H7 (cell line): ENCODE results near the gene RTN4. TPM values are rescaled to one million over a fixed set of nuclear protein-coding genes. Genes with fewer than 3 reads are reported as not detected.

Experiments
- DNase-seq: peaks from one replicate; pipeline ENCODE4 v3.0.0; 2012
- H3K27me3 ChIP-seq: 2 replicates; pipeline ENCODE4 v1.6.0; 2011; ENCODE audit warnings: mild to moderate bottlenecking, low read length; ENCODE audit not compliant: control insufficient read depth, insufficient read depth
- H3K36me3 ChIP-seq: replicated peaks from 2 replicates; pipeline ENCODE4 v1.5.1; 2011; ENCODE audit warnings: low read length; ENCODE audit not compliant: control insufficient read depth, insufficient read depth
- H3K4me3 ChIP-seq: 2 replicates; pipeline ENCODE4 v1.5.1; 2011; ENCODE audit warnings: low read depth, mild to moderate bottlenecking, control low read depth, low read length, moderate library complexity; ENCODE audit not compliant: insufficient read depth
- total RNA-seq: library from RNA; depleted of rRNA; stranded (reverse); fragments of >200 nt; shearing (Covaris generic); gene quantifications from 2 replicates; pipeline ENCODE4 v1.2.3, GENCODE V29; 2014

The RTN4 gene
- total RNA-seq, 1 experiment from 2014 or later: 136 TPM

- H3K27me3 ChIP-seq: no peaks in the 10 kb centered on the region
- DNase-seq: no peak
- no peaks in the 10 kb centered on the region for H3K36me3 ChIP-seq
- H3K4me3 ChIP-seq: no peak overlapping the region
These were observed 97.2 kb downstream of the RTN4 start for GRCh38 chr2:54952978-54953456.

DNA sequence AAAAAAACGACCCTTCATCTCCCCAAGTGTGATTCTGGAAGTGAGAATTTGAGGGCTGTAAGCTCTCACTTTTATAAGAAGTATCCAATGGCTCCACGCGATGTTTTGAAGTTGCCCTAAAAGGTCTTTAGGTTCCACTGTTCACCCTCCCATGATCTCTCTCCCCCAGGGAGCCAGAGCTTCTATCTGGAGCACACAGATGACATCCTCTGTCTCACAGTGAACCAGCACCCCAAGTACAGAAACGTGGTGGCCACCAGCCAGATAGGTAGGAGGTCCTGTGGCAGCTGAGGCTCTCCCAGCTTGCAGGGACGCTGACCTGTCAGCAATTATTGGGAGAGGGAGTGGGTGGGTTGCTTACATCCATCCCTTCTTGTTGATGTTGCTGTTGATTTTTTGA, 97.8 kb downstream of the RTN4 start:
- no peaks in the 10 kb centered on the region for H3K36me3 ChIP-seq
- DNase-seq: no peak
- H3K4me3 ChIP-seq: no peak overlapping the region
- no peaks in the 10 kb centered on the region for H3K27me3 ChIP-seq

GRCh38 chr2:54950811-54951210, 99.4 kb downstream of the RTN4 start:
- no peaks in the 10 kb centered on the region for H3K36me3 ChIP-seq
- no peak overlapping the region for H3K4me3 ChIP-seq
- no peak for DNase-seq
- no peaks in the 10 kb centered on the region for H3K27me3 ChIP-seq

DNA sequence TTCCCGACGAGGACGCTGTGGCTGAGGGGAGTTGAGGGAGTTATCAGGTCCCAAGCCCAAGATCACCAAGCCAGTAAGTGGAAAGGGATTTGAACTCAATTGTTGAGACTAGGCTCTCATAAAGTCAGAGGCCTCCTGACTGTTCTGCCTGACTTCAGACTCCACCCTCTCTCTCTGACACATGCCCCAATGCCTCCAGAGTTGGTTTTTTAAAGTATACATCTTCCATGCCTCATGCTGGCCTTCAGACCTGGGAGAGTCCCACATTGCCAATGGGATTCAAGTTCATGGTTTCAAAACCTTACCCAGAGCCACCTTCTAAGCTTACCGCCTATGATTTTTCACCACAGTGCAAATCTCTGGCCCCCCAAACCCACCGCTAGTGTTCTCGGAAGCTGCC, 100.8 kb downstream of the RTN4 start:
- Histone ChIP-seq H3K4me3 (no peak overlapping the region), H3K27me3 (no peaks in the 10 kb centered on the region), H3K36me3 (no peaks in the 10 kb centered on the region)
- no peak for DNase-seq

DNA sequence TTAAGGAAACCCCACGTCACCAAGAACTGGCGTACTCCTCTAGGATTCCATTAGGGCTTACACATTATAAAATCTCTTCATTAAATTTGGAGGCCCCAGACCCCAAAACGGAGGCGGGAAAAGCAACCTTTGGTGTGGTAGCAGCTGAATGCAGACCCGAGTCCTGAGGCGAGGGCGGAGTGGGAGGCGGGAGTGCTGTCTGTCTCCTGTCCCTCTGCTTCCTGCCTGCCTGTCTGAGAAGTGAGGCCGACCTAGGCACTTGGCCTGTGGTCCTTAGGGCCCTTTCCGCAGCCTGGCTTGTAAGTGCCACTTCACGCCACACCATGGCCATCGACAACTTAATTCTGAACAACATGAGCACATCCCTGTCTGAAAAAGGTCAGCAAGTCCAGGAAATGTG, 102.1 kb downstream of the RTN4 start:
- no peaks in the 10 kb centered on the region for H3K27me3 ChIP-seq
- no peak for DNase-seq

DNA sequence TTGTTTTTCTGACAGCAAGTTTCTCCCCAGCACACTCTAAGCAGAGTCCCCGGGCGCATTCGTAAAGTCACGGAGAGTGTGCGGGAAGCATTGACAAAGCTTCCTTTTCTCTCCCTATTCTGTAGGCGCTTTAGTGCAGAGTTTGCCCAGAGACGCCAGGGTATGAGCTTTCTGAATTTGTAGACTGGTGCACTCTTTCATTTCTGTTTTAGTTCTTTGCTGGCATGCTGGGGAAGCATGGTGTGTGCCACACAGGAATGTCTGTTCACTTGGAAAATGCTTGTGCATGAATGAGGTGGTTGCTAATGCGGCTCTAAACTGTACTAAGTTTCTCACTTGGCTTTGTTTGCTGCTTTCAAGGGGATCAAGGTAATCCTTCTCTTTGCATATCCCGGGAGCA, 102.6 kb downstream of the RTN4 start:
- Histone ChIP-seq H3K27me3 (no peaks in the 10 kb centered on the region), H3K36me3 (no peaks in the 10 kb centered on the region), H3K4me3 (no peak overlapping the region)
- no peak for DNase-seq

More for the DNA sequence above, 102.1 kb downstream of the RTN4 start:
- H3K36me3 ChIP-seq: no peaks in the 10 kb centered on the region
- no peak overlapping the region for H3K4me3 ChIP-seq

- Histone ChIP-seq H3K36me3 (no peaks in the 10 kb centered on the region), H3K27me3 (no peaks in the 10 kb centered on the region), H3K4me3 (no peak overlapping the region)
- DNase-seq: no peak
These were observed 103.1 kb downstream of the RTN4 start for GRCh38 chr2:54947136-54947535.

DNA sequence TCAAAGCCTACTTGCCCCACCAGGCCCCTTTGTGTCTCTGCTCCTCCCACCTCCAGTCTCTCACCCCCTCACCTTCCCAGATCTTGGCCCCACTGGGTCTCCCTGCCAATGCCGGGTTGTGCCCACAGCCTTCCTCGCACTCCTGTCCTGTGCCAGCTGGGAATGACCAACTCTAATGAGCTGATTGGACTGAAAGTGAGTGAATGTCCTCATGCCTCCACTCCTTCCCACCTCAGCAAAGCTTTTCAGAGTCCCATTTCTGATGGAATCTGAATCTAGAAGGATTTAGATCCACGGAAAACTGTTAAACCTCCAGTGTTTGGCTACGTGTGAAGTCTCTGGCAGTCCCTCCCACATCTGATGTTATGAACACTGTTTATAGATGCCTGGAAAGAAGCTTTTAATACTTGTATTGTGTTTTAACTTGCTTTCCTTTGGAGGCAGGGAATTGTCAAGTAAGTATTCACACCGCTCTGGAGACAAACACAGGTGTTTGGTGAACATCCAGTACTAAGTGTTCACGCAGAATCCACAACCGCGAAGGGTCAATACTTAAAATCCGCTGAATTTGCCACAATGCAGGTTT, 103.9 kb downstream of the RTN4 start:
- H3K4me3 ChIP-seq: no peak overlapping the region

DNA sequence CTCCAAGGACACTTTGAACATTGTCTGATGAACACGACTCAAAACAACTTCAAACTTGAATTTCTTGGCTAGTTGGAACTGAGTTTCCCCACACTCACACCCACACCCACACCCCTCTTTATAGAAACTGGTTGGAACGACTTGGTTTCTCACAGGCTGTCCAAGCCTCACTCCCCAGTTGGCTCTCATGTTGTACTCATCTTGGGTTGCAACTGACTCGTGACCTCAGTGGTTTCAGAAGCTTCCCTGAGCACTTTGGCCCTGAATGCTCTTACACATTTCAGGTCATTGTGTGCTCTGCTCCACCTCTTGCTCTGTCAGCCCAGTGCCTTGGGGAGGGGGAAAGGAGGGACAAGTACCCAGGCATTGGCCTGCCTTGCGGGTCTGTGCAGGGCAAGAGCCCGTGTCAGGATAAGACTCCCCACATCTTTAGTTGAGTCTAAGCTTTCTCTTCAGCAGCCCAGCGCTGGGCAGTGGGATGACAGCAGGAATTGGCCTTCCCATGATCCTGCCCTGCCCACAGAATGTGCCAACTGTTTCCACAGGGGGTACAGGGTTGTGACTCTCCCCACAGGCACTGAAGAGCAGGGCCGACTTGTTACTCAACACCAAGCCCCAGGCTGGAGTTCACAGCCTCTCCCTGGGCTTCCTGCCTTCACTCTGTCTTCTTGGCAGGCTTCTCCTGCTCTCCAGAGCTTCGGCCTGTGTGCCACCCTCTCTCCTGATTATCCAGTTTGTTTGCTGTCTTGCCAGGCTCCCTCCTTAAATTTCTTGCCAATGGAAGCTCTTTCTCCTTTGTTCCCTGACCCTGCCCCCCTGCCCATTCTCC, 104.6 kb downstream of the RTN4 start:
- Histone ChIP-seq H3K27me3 (no peaks in the 10 kb centered on the region), H3K36me3 (no peaks in the 10 kb centered on the region), H3K4me3 (no peak overlapping the region)
- no peak for DNase-seq

More for the DNA sequence above, 103.9 kb downstream of the RTN4 start:
- Histone ChIP-seq H3K27me3 (no peaks in the 10 kb centered on the region), H3K36me3 (no peaks in the 10 kb centered on the region)
- no peak for DNase-seq

DNA sequence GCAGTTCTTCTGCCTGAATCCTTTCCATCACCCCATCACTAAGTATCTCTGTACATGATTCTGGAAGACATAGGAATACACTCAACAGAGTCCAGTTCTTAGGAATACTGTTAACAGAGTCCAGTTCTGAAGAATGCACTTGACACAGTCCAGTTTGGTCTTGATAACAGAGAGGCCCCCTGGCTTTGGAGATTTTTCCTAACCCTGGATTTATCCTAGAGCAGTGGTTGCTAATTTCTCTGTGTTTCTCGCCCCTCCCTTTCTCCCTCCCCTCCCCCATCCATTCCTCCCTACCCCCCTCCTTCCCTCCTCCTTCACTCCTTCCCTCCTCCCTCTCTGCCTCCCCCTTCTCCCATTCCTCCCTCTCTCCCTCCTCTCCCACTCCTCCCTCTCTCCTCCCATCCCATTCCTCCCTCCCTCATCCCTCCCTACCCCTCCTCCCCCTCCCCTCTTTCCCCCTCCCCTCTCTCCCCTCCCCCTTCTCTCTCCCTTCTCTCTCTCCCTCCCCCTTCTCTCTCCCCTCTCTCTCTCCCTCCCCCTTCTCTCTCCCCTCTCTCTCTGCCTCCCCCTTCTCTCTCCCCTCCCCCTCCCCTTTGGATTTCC, 105.4 kb downstream of the RTN4 start:
- H3K27me3 ChIP-seq: no peaks in the 10 kb centered on the region
- DNase-seq: no peak
- H3K4me3 ChIP-seq: no peak overlapping the region
- H3K36me3 ChIP-seq: no peaks in the 10 kb centered on the region

GRCh38 chr2:54942373-54942772, 107.9 kb downstream of the RTN4 start:
- Histone ChIP-seq H3K27me3 (no peaks in the 10 kb centered on the region), H3K4me3 (no peak overlapping the region), H3K36me3 (no peaks in the 10 kb centered on the region)
- DNase-seq: no peak

GRCh38 chr2:54941248-54941984, 108.8 kb downstream of the RTN4 start:
- no peaks in the 10 kb centered on the region for H3K36me3 ChIP-seq
- no peak overlapping the region for H3K4me3 ChIP-seq
- no peak for DNase-seq
- no peaks in the 10 kb centered on the region for H3K27me3 ChIP-seq

DNA sequence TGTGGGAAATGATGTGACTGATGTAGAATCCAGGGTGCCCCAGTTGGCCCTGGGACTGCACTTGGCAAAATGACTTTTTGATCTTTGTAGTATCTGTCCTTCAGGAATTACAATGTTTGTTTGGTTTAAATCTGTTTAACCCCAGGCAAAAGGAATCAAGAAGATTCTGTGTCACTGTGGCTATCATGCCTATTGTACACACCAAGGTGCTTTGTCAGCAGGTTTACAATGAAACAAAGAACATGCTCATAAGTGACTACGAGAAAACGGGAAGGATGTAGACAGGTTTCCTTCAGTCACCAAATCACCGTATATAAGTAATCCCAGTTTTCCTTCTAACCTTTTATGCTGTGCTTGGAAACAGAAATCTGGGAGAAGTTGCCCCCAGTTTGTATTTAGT, 109.5 kb downstream of the RTN4 start:
- no peak for DNase-seq
- H3K36me3 ChIP-seq: no peaks in the 10 kb centered on the region
- no peak overlapping the region for H3K4me3 ChIP-seq

DNA sequence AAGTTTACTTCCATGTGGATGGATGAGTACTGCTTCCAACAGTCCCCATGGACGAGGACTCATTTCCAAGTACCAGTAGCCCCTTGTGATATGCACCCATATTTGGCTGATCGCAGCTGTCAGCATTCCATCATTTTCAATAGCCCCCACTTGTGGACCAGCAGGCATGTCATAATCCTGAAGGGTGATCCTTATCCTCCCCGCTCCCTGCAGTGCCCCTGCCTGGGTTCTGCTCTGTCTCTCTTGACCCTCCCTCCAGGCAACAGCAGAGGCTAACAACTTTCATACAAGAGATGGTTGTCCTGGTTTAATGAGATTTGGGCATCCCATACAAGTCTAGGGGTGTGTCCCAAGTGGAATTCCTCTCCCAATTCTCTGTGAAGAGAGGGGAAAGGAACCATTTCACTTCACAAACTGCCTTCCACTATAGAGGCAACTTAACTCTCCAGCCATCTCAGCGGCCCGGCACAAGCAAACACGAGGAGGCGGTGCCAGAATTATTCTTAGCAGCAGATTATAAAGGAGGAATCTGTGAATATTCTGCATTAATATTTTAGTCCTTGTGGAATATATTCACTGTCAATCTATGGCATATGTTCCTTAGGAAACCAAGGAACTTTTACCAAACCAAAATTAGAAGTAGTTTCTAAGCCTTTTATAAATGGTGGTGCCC, 110.7 kb downstream of the RTN4 start:
- no peak for DNase-seq
- Histone ChIP-seq H3K27me3 (no peaks in the 10 kb centered on the region), H3K4me3 (no peak overlapping the region), H3K36me3 (no peaks in the 10 kb centered on the region)

More for the DNA sequence above, 109.5 kb downstream of the RTN4 start:
- no peaks in the 10 kb centered on the region for H3K27me3 ChIP-seq
